HG03159 (cell line): ENCODE results near the gene TAS1R3.
A peak's percentile ranks its signal among the peaks of the same experiment; 100 is the strongest.

Experiments used
- ATAC-seq: cut with Tn5 transposase; IDR thresholded peaks from one replicate; pipeline ENCODE4 v1.9.1; 2021; ENCODE audit warnings: mild to moderate bottlenecking, moderate library complexity; ENCODE audit not compliant: unreplicated experiment

TAS1R3 gene

DNA sequence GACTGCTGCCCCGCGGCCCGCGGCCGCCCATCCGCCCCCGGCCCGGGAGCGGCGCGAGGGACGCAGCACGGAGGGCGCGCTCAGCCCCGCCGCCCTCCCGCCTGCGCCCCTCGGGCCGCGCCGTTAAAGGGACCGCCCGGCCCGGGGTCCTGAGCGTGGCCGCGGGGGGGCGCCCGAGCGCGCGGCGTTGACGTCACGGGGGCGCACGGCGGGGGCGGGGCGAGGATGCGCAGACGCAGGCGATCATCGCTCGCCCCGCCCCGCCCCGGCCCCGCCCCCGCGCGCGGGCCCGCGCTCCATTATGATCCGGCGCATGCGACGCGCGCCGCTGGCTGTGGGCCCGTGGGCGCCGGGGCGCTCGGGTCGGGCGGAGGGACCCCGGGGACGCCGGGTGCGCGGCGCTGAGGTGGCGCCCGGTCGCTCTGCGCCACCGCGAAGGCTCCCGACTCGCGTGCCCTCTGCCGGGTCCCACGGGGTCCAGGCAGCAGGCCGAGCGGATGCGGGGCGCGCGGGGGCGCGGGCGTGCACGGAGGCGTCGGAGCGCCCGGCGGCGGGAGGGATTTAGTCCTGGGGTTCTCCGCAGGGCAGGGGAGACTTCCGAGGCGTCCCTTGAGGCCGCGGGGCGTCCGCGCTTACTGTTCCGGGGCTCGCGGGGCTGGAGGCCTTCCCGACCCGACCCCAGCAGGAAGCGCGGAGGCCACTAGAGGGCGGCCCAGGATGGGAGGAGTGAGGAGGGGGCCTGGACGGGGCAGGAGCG lies 18.4 kb downstream of the TAS1R3 start, which contains the start of gene DVL1:
Gene DVL1, minus strand, starts transcription at position 163 of the 757 bp plus-strand sequence. CDS start 353 bp downstream, outside the sequence.
- ATAC-seq, result peak; percentile 52

DNA sequence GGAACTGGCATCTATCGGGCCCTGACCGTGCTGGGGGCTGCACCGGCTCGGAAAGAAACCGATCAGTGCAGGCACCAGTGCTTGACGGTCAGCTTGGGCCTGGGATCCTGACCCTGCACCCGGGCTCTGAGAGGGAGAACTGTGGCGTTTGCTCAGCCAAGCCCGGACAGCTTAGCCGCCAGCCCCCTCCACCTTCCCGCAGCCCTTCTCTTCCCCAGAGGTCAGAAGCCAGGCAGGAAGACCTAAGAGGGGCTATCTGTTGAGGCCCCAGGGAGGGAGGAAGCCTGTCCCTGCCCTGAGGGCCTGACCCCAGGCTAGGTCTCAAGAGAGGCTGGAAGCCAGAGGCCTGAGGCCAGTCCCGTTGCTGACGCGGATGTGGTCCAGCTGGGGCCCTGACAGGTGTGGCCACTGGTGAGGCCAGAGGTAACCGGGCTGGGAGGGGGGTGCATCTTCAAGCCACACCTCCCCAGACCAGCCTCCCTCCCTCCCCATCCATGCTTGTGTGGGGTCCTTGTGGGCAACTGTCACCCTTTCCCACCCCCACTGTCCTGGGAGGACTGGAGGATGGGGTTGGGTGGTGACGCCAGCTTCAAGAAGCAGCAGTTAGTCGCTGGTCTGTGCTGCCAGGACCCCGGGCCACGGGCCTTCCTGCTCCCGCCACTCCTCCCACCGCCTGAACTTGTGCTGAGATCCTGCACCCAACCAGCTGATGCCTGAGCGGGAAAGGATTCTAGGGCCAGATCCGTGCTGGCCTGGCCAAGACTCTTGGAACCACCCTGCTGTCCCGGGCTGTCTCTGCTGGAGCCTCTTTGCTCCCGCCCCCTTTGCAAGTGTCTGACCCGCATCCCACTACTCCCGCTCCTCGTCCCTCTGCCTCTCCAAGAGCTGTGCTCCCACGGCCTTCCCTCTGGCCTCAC lies 20.7 kb downstream of the TAS1R3 start:
- no peak for ATAC-seq

- ATAC-seq, result no peak
Measured at GRCh38 chr1:1352786-1353388, 21.8 kb downstream of the TAS1R3 start.

DNA sequence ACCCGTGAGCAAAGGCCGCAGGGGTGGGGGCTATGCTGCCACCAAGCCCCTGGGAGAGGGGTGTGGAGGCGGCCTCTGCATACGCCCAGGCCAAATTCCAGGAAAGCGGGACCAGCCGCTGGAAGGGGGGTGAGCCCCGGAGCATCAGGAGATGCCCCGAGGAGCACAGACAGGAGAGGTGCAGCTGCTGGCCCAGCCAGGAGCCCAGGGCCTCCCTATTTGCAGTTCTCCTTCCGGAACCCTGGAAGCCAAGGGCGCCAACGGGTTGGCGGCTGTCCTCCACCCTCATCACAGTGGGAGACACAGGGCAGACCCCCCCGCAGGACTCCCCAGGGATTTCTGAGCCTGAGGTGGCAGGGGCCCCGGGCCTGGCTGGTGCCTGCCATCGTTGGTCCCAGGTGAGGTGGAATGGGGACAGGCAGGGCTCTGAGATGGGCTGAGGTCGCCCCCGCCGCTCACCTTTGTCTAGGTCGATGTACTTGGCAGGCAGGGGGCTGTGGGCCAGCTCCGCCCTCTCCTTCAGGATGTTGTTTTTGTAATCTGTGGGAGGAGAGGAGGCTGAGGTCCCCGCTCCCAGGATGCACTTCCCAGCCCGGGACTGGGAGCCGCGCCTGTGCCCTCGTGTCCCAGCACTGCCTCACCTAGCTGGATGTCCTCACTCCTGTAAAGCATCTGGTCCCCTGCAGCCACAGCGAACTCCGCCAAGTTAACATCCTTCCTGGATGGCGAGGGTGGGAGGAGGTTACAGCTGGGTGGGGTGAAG lies 22.5 kb downstream of the TAS1R3 start:
- no peak for ATAC-seq

GRCh38 chr1:1354271-1355247 lies 23.5 kb downstream of the TAS1R3 start:
- ATAC-seq, result no peak

GRCh38 chr1:1355416-1355815 lies 24.3 kb downstream of the TAS1R3 start:
- no peak for ATAC-seq

GRCh38 chr1:1356166-1356795 lies 25.2 kb downstream of the TAS1R3 start:
- no peak for ATAC-seq

DNA sequence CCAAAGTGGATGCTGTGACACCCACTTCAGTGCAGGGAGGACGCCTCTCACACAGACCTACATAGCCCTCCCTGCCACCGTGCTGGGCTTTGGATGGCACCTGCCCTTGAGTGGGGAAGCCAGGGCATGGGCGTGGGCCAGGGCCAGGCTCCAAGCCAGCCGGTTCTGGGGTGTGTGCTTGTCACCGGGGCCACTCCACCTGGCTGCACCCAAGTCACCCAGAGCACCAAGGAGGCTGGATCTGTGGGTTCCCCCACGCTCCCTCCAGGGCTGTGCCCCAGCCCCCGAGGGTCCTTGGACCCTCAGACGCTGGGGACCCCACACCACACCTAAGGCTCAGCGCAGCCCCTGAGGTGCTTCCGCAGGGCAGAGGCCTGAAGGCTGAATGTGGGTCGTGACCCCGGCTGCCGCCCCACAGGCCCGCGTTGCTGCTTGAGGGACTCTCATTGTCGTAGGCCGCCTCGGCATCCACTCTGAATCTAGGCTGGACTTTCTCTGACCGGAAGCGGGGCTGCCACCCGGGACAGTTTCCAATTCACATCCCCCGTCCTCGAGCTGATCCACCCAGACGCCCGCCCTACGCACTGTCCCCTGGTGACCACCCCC lies 25.8 kb downstream of the TAS1R3 start:
- ATAC-seq, result no peak

DNA sequence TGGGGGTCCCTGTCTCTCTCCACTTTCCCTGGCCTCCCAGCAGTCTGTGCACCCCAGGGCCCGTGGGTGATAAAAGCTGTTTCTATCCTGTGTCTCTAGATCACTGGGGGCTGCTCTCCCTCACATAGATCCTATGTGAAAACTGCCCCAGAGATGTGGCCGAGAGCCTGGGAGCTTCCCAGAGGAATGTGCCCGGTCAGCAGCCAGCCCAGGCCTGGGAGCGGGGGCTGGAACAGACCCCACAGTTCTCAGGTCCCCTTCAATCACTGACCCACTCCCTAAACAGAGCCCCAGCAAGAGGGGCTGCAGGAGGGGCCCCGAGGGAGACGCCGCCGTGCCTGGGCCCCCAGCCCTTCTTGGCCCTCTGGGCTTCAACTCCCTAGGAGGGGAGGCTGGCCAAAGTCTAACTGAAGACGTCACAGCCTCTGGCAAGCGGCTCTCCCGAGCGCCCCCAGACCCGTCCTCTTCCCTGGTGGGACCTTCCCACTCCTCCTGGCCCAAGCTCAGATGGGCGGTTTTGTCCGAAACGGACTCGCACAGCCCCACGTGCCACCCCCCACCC lies 26.9 kb downstream of the TAS1R3 start:
- ATAC-seq, result no peak

GRCh38 chr1:1358433-1359271 lies 27.6 kb downstream of the TAS1R3 start, which contains the start of gene MXRA8:
TSS of gene MXRA8 (minus strand) at chr1:1358555. CDS start at chr1:1358504, 51 bp downstream.
- no peak for ATAC-seq

DNA sequence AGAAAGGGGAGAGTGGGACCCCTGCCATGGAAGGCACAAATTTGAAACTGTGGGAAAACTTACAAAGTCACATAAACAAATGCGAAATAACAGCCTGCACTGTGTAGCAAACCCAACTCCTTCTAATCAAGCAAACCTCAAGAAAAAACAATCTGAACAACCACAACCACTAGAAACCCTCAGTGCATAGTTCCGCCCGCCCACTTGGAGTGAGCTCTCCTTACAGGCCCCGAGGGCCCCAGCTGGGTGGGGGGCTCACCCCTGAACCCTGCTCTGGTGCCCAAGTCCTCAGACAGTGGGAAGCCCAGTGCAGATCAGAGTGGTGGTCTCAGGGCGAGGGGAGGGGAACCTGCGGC lies 28.2 kb downstream of the TAS1R3 start:
- no peak for ATAC-seq

DNA sequence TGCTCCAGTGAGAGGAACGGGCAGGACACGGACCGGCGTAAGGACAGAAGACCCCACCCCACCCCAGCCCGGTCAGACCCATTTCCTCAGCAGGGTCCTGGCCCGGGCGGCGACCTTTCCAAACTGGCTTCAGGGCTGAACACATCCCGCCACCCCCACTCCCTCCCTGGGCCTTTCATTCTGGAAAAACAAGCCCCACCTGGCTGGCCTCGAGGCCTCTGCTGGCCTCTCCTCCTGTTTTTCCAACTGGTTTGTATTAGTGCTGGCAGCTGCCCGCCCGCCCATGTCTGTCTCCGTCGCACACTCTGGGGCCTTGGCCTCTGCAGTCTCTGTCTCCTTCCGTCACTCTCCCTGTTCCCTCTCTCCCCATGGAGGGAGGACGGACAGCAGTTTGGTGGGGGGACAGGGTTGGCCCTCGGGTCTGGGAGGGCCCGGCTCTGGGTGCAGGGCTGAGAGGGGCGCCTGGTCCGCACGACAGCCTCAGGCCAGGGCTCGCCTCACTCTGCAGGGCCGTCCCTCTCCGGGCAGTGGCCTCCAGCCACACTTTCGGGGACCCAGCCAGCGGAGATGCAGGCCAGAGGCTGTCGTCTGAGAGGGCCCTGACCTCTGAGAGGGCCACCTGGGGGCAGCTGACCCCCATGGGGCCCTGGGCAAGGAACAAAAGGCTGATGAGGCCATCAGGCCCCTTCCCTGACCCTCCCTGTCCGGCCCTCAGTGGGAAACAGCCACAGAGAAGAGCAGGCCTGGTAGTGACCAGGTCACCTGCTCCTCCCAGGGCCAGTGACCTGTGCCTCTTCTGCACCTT lies 28.8 kb downstream of the TAS1R3 start:
- ATAC-seq, result no peak

- ATAC-seq, result no peak
Measured at GRCh38 chr1:1360506-1361169, 29.6 kb downstream of the TAS1R3 start.

DNA sequence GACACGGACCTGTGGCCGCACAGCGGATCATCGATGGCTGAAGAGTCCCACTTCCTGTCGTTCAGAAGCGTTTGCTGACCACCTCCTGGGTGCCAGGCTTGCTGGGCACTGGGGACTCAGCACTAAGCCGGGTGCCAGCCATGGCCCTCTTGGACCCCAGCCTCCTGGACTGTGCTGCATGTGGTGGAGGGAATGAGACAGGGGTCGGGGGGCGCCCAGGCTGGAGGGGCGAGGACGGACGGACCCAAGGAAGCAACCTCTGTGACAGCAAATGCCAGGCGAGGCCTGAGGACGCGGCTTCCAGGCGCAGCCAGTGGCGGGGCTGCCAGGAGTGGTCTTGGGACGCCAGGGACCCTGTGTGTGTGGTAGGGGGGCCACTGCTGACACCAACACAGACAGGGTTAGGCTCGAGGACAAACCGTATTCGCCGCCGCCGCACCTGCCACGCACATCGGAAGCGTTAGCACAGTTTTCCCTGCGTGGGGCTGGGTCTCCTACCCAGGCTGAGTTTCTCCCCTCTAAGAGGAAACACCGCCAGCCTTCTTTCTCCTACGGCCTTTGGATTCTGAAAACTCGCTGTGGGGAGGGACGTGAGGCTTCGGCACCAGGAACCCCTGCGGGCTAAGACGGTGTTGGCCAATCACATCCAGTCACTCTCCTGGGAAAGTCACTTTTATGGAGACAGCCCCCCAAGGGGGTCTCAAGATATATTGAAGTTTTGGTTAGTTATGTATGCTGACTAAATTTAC lies 30.3 kb downstream of the TAS1R3 start:
- ATAC-seq, result no peak

DNA sequence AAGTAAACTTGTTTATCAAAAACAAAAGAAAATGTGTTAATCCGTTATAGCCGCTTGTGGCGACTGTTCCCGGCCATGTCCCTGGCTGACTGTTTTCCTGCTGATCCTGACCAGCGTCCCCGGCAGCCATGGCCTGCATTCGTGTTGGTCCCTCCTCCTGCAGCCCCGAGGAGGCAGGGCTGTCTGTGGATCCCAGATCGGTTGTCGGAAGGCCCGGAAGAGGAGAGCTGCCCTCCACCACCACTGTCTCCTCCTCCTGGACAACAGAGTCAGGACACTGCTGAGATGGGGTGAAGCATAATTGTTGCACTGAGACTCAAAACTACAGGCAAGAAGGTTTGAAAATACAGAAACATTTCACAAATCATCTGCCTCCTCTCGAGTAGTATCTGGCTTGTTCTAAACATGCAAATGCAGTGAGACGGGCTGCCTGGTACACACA lies 30.9 kb downstream of the TAS1R3 start:
- ATAC-seq, result no peak
